Stimulated activated CD4-positive, alpha-beta T cell treated with anti-CD3 and anti-CD28 coated beads, Interleukin-1b, Interleukin-23, amount 100 ng/mL, for 4 hours (primary cell): Measurements from ENCODE around the gene CATSPERD.

ENCODE experiments used
- DNase-seq, 2 donors: peaks; one replicate each; pipeline ENCODE4 v3.0.0-alpha.2; 2020; ENCODE audit warnings: low read depth in 2 of 2

CATSPERD gene, protein sequence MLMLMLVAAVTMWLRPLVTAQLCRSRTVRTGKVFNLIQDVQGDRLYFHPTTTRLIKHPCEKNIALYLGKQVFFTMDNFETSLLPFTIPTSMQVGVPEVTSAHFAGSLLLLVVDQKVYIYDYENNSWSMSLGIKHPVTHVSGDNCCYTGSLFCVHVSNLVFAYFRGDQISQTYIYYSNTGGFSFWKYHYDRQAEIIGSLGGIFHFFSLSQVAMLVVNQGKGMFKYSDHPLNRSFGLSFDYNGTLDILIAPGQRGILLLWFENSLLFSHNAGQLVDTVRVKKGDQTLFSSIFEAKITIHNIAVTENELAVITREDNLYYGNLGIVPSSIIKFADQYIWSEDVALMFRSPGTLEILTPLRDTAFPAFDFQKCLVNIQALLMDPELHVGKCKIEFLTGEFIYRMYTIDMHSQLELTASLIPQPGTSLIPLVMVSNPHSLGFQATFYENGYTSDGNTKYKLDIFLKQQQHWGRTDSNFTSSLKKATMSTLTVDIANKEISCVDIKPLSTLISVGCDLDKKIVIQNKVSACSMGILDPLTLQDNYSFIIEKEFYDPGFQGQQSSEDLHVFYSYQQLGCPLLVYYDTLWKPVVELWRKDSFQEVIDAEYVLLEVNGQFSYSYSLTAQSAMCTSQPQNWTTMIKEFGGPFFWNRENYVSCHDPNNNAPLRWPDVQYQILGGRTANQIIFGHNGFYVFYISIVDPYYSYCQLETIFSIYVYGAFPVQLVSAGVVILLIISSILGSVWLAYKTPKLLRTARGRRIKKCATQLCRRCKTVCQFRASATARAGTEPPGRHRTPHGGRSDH

DNA sequence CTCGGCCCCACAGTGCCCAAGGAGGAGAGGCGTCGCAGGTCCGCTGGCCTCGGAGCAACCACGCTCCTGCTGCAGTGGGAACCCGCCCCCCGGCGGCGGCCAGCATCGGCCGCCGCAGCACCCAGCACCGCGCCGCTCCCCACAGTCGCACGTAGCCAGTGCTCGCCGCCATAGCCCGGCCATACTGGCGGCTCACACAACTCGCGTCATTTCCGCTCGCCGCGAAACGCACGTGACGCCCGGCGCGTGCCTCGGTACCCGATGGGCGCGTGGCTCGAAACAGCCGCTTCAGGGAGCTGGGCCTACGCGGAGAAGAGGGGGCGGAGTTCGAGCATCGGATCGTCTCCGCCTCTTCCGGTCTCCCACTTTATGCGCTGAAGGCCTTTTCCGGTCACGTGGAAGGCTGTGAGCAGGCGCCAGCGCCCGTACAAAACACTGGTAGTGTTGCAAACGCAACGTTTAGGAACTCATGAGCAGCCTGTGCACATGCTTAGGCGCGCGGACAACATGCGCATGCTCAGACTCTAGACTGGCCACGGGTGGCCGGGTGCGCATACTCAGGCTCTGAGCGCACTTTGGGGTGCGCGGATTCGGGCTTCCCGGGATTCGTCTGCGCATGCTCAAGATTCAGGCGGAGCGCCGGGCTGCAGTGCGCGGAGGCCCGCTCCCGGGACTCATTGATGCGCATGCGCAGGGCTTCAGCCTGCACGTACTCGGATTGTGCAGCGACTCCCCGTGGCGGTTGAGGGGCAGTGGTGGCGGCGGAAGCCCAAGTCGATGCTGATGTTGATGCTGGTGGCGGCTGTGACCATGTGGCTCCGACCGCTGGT lies at the start of gene CATSPERD, which contains the start of gene LONP1:
Gene CATSPERD (plus strand): TSS at position 677 of the 830 bp plus-strand sequence. CDS start 101 bp downstream, at position 778.
Gene LONP1 (minus strand): TSS at position 186 of the 830 bp plus-strand sequence. CDS start 14 bp downstream, at position 172.
- peak; percentile 96 for DNase-seq

DNA sequence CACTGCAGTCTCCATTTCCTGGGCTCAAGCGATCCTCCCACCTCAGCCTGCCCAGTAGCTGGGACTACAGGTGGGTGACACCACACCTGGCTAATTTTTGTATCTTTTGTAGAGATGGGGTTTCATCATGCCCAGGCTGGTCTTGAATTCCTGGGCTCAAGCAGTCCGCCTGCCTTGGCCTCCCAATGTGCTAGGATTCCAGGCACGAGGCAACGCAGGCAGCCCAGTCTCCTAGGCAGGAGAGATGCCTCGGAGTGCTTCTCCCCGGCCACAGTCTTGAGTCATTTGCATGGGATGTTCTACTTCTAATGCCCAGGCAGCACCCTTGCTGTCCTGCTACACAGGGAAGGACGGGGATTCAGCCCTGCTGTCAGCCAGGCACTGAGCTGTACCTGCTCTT lies 48.8 kb upstream of the CATSPERD start:
- no peak for DNase-seq

DNA sequence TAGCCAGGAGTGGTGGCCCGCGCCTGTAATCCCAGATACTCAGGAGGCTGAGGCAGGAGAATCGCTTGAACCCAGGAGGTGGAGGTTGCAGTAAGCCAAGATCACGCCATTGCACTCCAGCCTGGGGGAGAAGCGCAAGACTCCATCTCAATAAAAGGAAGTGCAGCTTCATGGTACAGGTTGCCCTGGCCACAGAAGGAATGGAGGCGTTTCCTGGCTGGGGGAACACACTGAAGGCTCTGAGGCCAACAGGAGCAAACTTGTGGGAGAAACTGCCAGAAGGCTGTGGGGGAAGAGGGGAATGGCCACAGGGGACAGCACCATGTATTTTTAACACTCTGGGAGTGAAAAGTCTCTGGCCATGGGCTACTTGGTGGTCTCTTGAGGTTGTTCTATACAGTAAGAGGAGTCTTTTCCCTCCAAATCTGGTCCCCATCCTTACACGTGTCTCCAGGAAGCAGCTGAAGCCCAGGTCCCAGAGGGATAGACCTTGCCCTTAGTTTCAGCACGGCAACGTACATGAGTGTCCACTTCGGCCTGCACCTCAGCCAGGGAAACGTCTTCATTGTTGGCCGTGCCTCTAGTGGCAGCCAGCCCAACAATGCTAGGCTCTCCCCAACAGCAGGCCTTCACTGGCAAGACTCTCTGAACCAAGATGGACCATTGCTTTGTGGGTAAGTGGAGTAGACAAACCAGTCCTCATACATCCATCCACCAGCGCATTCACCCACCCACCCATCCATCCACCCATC lies 47.6 kb upstream of the CATSPERD start:
- DNase-seq = no peak

DNA sequence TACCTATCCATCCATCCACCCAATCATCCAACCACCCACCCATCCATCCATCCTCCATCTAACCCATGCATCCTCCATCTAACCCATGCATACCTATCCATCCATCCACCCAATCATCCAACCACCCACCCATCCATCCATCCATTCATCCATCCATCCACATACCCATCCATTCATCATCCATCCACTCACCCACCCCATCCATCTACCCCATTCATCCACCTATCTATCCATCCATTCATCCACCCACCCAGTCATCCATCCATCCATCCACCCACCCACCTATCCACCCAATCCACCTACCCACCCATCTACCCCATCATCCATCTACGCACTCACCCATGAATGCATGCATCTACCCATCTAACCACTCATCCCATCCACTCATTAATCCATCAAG lies 46.7 kb upstream of the CATSPERD start:
- no peak for DNase-seq

DNA sequence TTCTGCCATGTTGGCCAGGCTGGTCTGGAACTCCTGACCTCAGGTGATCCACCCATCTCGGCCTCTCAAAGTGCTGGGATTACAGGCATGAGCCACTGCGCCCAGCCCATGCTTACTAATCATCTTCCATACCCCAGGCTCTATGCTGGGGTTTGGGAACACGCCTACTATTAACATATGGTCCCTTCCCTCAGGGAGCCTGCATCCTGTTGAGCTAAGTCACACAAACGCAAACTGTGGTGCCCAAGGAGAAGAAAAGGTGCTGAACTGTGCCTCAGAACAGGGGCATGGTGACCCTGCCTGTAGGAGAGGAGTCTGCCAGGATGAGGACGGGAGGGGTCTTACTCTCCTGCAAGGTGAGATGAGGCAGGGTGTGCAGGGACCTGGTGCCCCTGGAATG lies 45.7 kb upstream of the CATSPERD start:
- DNase-seq = no peak

DNA sequence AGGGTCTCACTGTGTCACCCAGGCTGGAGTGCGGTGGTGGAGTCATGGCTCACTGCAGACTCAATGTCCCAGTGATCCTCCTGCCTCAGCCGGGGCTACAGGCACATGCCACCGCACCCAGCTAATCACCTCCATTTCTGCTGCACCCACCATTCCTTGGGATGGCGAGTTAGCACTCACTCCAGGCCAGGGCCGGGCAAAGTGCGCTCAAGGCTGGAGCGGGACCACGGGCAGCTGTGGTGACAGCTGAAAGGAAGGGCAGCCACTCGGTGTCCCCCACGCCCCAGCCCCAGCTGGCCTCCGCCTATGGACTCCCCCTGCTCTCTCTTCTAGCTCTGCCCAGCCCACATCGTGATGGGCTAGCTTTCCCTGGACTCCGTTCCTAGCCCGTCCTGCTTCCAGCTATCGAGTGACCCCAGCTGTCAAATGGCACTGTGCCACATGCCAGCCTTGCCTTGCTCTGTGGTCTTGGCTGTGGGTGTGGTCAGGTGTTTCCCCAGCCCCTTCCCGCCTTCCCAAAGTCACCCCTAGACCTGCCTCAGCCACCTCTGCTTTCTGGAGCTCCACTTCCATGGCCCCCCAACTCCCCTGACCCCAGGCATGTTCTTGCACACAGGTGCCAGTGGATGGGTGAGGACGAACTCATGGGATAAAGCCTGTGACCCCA lies 44.2 kb upstream of the CATSPERD start:
- DNase-seq = no peak

DNA sequence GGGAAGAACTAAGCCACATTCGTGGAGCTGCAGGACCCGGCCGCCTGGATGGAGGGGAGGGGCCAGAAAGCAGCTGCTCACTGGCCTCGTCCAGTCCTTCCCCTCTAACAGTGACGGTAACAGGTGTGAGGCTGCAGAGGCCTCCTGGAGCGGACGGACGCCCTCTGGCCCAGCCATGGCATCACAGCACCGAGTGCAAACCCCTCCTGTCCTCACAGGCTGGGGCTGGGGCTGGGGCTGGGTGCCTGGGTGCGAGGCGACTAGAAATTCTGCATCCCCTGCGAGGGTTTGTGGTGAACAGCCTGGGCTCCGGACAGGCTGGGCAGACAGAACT lies 43.7 kb upstream of the CATSPERD start:
- DNase-seq = no peak

DNA sequence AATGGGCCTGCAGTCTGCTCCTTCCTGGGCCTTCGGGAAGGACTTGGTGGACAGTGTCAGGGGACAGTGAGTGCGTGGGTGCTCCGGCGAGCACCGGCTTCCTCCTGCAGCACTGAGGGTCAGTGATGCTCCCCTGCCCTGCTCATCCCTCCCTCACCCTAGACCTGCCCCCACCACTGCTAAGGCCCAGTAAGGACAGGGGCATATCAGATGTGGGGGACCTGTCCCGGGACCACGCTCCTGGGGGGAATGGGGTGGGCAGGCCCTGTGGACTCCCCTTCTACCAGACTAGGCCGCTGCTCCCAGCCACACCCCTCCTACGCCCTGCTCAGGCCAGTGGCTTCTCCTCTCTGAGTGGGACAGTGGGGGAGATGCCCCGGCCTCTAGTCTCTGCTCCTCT lies 43.3 kb upstream of the CATSPERD start:
- no peak for DNase-seq

DNA sequence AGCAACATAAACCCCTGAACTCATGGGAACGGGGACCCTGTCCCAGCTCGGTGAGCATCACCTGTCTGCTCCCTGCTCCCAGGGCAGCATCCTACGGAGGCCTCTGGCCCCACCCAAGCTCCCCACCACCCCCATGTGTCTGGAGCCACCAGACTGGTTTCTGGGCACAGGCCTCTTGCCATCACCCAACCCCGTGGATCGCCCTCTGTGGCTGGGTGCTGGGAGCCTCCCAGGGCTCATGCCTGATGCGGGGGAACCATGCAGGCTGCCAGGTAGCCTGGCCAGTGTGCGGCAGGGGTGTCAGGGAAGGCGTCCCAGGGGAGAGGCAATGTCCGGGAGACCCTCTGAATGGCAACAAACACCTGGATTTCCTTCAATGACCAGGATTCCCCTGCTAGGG lies 42.9 kb upstream of the CATSPERD start:
- DNase-seq = no peak

DNA sequence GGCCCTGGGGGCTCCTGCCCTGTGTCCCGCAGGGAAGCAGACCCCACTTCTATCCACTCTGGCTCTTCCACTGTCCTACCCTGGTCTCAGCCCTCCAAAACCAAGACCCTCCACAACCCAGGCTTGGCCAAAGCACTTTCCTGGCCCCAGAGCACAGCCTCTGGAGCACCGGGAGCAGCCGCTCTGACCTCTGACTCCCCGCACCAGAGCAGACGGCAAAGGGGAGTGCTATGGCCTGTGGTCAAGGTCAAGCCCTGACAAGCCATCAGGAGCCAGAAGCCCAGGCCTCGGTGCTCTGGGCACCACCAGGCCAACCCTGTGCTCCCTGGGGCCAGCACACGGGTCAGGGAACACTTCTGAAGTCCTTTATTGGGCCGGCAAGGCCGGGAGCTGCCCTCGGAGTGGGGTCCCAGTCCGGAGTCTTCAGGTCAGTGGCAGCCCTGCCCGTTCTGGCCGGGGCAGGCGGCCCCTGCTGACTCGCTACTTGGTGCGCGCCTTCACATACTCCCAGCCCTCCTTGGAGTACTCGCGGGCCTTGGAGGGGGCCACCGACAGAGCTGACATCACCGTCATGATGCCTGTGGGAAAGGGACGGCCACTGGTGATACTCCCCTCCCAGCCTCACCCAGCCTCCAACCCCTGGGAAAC lies 42.2 kb upstream of the CATSPERD start:
- no peak for DNase-seq

DNA sequence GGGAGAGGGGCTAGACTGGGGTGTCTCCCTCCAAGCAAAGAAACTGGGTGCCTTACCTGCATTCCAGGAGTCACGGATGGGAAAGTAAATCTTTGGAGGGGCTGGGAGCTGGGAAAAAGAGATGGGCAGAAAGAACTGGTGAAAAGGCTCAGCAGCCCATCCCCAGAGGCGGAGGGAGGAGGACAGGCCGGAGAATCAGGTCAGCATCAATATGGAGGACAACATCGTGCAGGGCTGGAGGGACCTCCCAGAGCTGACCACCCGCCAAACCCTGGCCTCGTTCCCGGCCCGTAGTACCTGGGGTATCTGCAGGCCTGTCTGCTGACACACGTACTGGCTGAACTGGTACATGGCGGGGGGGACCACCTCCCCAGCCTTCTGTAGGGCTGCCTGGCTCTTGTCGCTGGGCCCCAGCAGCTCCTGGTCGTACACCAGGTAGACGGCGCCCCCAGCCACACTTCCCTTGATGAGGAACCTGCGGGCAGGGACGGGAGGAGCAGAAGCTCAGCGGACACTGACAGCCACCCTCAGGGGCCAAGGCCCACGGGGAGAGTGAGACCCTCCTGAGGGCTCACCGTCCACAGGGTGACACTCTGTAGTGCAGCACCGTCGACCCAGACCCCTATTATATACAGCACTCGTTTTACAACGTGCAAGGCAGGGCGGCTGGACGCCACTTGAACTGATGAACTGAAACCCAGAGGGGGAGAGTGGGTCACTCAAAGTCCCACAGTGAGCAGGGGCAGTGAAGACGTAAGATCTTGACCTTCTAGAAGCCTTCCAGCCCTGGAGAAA lies 41.0 kb upstream of the CATSPERD start:
- no peak for DNase-seq

DNA sequence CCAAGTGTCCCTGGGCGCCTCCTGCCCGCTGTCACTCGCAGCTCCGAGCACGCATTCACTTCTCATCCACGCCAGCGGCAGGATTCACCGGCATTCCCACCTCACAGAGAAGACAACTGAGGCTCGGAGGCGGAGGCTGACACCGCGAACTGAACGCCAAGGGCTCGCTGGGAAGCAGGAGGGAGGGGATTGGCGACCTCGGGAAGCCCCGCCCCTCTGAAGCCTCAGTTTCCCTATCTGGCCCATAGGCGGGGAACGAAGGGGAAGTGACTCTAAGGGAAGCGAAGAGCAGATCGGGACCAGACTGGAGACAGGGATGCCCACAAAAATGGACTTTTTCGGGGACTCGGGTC lies 40.4 kb upstream of the CATSPERD start:
- DNase-seq = no peak

DNA sequence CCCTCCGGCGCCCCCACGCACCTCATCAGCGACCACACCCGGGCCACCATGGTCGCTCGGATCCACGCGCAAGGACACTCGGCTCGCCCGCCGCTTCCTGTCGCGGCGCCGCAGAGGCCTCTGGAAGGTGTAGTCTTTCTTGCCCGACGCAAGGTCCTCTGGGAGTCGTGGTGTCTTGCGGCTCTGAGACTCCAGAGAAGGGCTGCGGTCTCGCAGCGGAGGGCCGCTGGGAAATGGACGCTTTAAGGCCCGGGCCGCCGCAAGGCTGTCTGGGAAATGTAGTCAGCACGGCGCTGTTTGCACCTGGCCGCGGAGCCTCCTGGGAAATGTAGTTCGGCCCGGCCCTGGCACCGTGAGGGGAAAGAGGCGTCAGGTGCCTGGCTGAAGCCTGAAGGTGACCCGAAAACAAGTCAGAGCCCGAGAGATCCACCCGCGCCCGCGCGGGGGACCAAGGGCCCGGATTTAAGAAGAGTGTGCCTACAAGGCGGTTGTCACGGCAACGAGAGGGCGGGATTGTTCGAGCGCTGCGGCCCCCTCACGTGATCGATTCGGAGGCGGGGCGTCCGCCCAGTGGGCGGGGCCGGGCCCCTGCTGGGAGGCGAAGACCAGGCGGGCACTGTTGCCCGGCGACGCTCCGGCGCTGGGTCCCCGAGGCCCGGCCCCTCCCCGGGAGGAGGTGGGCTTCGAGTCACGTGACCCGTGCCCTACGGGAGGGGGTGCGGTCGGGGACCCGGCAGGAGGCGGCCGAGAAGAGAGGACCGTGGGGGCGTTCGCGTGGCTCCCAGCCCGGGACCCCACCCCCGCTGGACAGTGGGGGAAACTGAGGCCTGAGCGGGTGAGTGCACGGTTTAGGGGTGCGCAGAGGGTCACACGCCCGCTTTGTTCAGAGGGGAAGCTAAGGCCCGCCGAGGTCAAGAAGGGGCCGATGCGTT lies 39.7 kb upstream of the CATSPERD start, which contains the start of the genes HSD11B1L and MICOS13:
Gene HSD11B1L (plus strand): TSS at position 591 of the 932 bp plus-strand sequence. CDS start 3,806 bp downstream, outside the sequence.
Gene MICOS13 (minus strand): TSS at position 80 of the 932 bp plus-strand sequence. CDS start 30 bp downstream, at position 50.
- peak; percentile 94 to 98 for DNase-seq

DNA sequence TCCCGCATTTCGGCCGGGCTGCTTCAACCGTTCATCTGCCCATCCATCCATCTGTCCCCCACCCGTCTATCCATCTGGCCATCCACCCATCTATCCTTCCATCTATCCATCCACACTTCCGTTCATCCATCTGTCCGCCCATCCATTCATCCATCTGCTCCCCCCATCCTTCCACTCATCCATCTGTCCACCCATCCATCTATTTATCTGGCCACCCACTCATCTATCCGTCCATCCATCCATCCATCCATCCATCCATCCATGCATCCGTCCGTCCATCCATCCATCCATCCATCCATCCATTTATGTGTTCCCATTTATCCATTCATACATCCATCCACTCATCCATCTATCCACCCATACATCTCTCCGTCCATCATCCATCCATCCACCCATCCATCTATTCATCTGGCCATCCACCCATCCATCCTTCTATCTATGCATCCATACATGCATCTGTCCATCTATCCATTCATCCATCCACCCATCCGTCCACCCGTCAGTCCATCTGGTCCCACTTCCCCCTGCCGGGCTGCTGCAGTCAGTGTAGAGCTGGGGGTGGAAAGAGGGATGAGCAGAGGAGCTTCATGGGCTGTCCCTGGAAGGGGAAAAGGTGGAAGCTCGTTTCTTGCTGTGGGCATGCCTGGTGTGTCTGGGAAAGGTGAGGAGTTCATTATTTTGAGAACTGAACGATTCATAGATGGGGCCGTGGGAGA lies 38.9 kb upstream of the CATSPERD start:
- DNase-seq = no peak

DNA sequence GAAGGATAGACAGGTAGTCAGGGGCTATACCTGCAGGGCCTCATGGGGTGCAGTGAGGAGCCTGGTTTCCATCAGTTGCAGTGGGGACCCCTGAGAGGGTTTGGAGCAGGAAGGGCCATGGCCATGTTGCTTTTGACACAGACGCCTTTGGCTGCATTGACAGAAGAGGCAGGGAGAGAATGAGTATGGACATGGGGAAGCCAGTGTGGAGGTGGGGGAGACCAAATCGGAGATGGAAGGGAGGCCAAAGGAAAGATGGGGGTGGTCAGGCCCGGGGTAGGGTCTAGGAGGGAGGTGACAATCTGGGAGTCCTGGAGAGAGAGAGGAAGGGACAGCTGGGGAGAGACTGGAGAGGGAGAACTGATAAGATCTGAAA lies 38.3 kb upstream of the CATSPERD start:
- no peak for DNase-seq

DNA sequence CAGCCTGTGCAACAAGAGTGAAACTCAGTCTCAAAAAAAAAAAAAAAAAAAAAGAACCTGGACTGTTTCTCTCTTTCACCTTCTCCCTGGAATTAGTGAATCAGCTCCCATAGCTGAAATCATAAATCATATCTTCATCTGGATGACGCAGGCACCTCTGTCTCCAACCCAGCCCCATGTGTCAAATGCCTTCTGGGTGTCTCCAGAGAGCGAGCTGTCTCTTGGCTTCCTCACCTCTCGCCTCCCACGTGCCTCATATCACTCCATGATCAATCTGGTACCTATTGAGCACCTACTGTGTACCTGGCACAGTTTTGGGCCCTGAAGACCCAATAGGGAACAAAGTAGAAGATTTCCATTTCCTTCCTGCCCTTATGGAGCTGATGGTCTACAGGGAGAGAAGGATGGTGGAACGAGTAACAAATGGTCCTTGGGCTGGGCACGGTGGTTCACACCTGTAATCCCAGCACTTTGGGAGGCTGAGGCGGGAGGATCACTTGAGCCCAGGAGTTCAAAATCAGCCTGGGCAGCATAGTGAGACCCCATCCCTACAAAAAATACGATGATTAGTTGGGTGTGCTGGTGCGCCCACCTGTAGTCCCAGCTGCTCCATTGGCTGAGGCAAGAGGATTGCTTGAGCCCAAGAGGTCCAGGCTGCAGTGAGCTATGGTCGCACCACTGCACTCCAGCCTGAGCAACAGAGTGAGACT lies 37.1 kb upstream of the CATSPERD start:
- DNase-seq = no peak
